Hepatocyte (in vitro differentiated cells): ENCODE measurements around the gene TRNT1. TPM values are rescaled to one million over a fixed set of nuclear protein-coding genes. Genes with fewer than 3 reads are reported as not detected.

Experiments used
- DNase-seq: peaks from one replicate; pipeline ENCODE4 v3.0.0-alpha.2; 2016; ENCODE audit warnings: low spot score
- H2AFZ ChIP-seq: fragments of 200-600 bp; sonication (generic); 2 replicates; pipeline ENCODE4 v1.6.0; 2016; ENCODE audit warnings: antibody characterized with exemption, mild to moderate bottlenecking
- H3K27ac ChIP-seq: fragments of 200-600 bp; sonication (generic); 2 replicates; pipeline ENCODE4 v1.5.1; 2016; ENCODE audit warnings: mild to moderate bottlenecking
- H3K27me3 ChIP-seq: fragments of 200-600 bp; sonication (generic); 2 replicates; pipeline ENCODE4 v1.6.1; 2016
- H3K36me3 ChIP-seq: fragments of 200-600 bp; sonication (generic); replicated peaks from 2 replicates; pipeline ENCODE4 v1.5.1; 2016; ENCODE audit warnings: low read depth; ENCODE audit not compliant: insufficient read depth
- H3K4me1 ChIP-seq: fragments of 200-600 bp; sonication (generic); 2 replicates; pipeline ENCODE4 v1.5.1; 2016; ENCODE audit warnings: mild to moderate bottlenecking, moderate library complexity; ENCODE audit not compliant: insufficient read depth
- H3K4me2 ChIP-seq: fragments of 200-600 bp; sonication (generic); 2 replicates; pipeline ENCODE4 v1.6.0; 2016
- H3K4me3 ChIP-seq: fragments of 200-600 bp; sonication (generic); 2 replicates; pipeline ENCODE4 v1.5.1; 2016; ENCODE audit warnings: mild to moderate bottlenecking
- H3K79me2 ChIP-seq: fragments of 200-600 bp; sonication (generic); 2 replicates; pipeline ENCODE4 v1.6.0; 2017; ENCODE audit warnings: mild to moderate bottlenecking
- H3K9me2 ChIP-seq: fragments of 200-600 bp; sonication (generic); replicated peaks from 2 replicates; pipeline ENCODE4 v1.6.0; 2017; ENCODE audit warnings: mild to moderate bottlenecking; ENCODE audit not compliant: insufficient read depth
- H3K9me3 ChIP-seq: fragments of 200-600 bp; sonication (generic); 2 replicates; pipeline ENCODE4 v1.5.1; 2016; ENCODE audit warnings: low read depth, mild to moderate bottlenecking
- H4K20me1 ChIP-seq: fragments of 200-600 bp; sonication (generic); 2 replicates; pipeline ENCODE4 v1.6.0; 2016; ENCODE audit warnings: mild to moderate bottlenecking; ENCODE audit not compliant: insufficient read depth, poor library complexity, severe bottlenecking
- CTCF ChIP-seq: fragments of 200-600 bp; sonication (generic); IDR thresholded peaks from 2 replicates; pipeline ENCODE4 v1.5.1; 2016; ENCODE audit warnings: antibody characterized with exemption, mild to moderate bottlenecking; ENCODE audit not compliant: poor library complexity
- EZH2 ChIP-seq: fragments of 200-600 bp; sonication (generic); IDR thresholded peaks from 2 replicates; pipeline ENCODE4 v1.6.1; 2016; ENCODE audit warnings: antibody characterized with exemption, mild to moderate bottlenecking, borderline replicate concordance
- EZH2phosphoT487 ChIP-seq: fragments of 200-600 bp; sonication (generic); IDR thresholded peaks from one replicate; pipeline ENCODE4 v1.6.1; 2018; ENCODE audit warnings: antibody characterized with exemption, mild to moderate bottlenecking, low read depth, moderate library complexity; ENCODE audit not compliant: unreplicated experiment, severe bottlenecking
- WGBS: methylation state at CpG from one replicate; pipeline ENCODE4 v1.1.6; 2016; ENCODE audit warnings: low lambda C conversion rate; ENCODE audit errors: missing lambda C conversion rate; 5-methylcytosine and 5-hydroxymethylcytosine counted together
- polyA plus RNA-seq: library from polyadenylated mRNA; unstranded; fragments of >200 nt; fragmentation: Nextera tagmentation; extraction: Ambion mirVana; gene quantifications from 2 replicates; pipeline ENCODE4 v1.2.1, GENCODE V29; 2016
- total RNA-seq: library from RNA; depleted of rRNA; stranded (reverse); fragments of >200 nt; gene quantifications from 2 replicates; pipeline ENCODE4 v1.2.3, GENCODE V29; 2014

TRNT1 gene
- total and polyA plus RNA-seq, 2 experiments from 2014 or later: 26.0 to 27.5 TPM

GRCh38 chr3:3086239-3086638, 40.5 kb upstream of the TRNT1 start:
- no peak for DNase-seq
- Histone ChIP-seq H3K4me2 (no peak overlapping the region), H3K79me2 (no peaks in the 10 kb centered on the region), H3K4me3 (no peak overlapping the region), H3K9me2 (no peaks in the 10 kb centered on the region), H3K27ac (no peak overlapping the region), H3K4me1 (no peaks in the 10 kb centered on the region), H2AFZ (no peak overlapping the region), H3K36me3 (no peaks in the 10 kb centered on the region), H3K9me3 (no peaks in the 10 kb centered on the region), H3K27me3 (no peaks in the 10 kb centered on the region), H4K20me1 (no peaks in the 10 kb centered on the region)
- WGBS: 71% methylated on average over 6 of the region's 6 CpGs
- TF ChIP-seq EZH2 (no peak), CTCF (no peak), EZH2phosphoT487 (no peak)

GRCh38 chr3:3087279-3087678, 39.5 kb upstream of the TRNT1 start:
- Histone ChIP-seq H3K9me2 (no peaks in the 10 kb centered on the region), H3K4me3 (no peak overlapping the region), H4K20me1 (no peaks in the 10 kb centered on the region), H3K27ac (no peak overlapping the region), H3K36me3 (no peaks in the 10 kb centered on the region), H3K79me2 (no peaks in the 10 kb centered on the region), H3K9me3 (no peaks in the 10 kb centered on the region), H3K4me1 (no peaks in the 10 kb centered on the region), H3K27me3 (no peaks in the 10 kb centered on the region), H3K4me2 (no peak overlapping the region), H2AFZ (no peak overlapping the region)
- no peak for DNase-seq
- no peak for TF ChIP-seq CTCF
- no peak for TF ChIP-seq EZH2phosphoT487
- TF ChIP-seq EZH2: no peak

GRCh38 chr3:3087716-3088465, 38.8 kb upstream of the TRNT1 start:
- no peak for DNase-seq
- H3K9me2 ChIP-seq: no peaks in the 10 kb centered on the region
- no peaks in the 10 kb centered on the region for H3K4me1 ChIP-seq
- TF ChIP-seq EZH2phosphoT487 (no peak), EZH2 (no peak), CTCF (no peak)
- no peaks in the 10 kb centered on the region for H3K27me3 ChIP-seq
- no peaks in the 10 kb centered on the region for H3K36me3 ChIP-seq
- H3K9me3 ChIP-seq: no peaks in the 10 kb centered on the region
- H4K20me1 ChIP-seq: no peaks in the 10 kb centered on the region
- WGBS: 82% methylated on average over 7 of the region's 7 CpGs
- H3K4me2 ChIP-seq: no peak overlapping the region
- H3K4me3 ChIP-seq: no peak overlapping the region
- H3K27ac ChIP-seq: no peak overlapping the region
- no peak overlapping the region for H2AFZ ChIP-seq
- H3K79me2 ChIP-seq: no peaks in the 10 kb centered on the region
